Mammary epithelial cell (primary cell): ENCODE measurements around the gene SARDH.

ENCODE experiments used
- CTCF ChIP-seq, 2 donors: IDR thresholded peaks in 1 of 2; conservative IDR thresholded peaks in 1 of 2; 2 replicates each; pipeline ENCODE4 v1.5.1; 2011 to 2012; ENCODE audit warnings: inconsistent platforms in 2 of 2, low read length in 2 of 2, mild to moderate bottlenecking in 2 of 2, control low read depth in 1 of 2, low read depth in 1 of 2; ENCODE audit not compliant: insufficient read depth in 1 of 2; ENCODE audit errors: extremely low read depth in 1 of 2
- EZH2 ChIP-seq: IDR thresholded peaks from 2 replicates; pipeline ENCODE4 v1.6.1; 2012; ENCODE audit warnings: low read length, inconsistent platforms, borderline replicate concordance

- TF ChIP-seq EZH2 (no peak), CTCF (conservative IDR thresholded peaks at IDR 0.05 in 1 of 2, IDR thresholded peaks at IDR 0.05 in 1 of 2; ENCODE audit: extremely low read depth in 1 of 2, insufficient read depth in 1 of 2, low read depth in 1 of 2, low read length in 2 of 2) (no peak)
These were observed 116.4 kb downstream of the SARDH start for GRCh38 chr9:133621725-133622267.
